ENCODE data around the gene EFNA5.

The EFNA5 gene

DNA sequence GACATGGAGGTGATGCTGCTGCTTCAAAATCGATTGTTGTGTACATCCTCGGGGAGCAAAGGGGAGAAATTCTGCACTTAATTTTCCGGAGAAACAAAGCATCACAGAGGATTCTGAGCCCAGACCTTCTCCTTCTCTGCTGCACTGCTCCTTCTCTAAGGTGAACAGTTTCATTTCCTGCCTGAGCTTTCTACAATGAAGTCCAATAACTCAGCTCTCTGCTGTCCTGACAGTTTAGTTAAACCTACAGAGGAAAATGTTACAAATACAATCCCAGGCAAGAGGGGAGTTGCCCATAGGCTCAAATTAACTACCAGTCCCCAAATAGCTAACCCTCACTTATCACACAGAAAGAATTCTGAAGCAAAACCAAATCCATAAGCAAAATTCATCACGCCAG, 206.3 kb downstream of the EFNA5 start:
- Histone ChIP-seq H3K79me2 (ENCODE audit: insufficient read depth, low read length) (no peaks in the 10 kb centered on the region), H4K20me1 (ENCODE audit: insufficient read depth, low read length) (no peaks in the 10 kb centered on the region), H3K4me1 (ENCODE audit: insufficient read depth, low read length, severe bottlenecking) (peaks cover 92% of the 10 kb centered on the region), H3K27me3 (ENCODE audit: insufficient read depth, low read length) (no peaks in the 10 kb centered on the region), H3K9me3 (ENCODE audit: low read length) (no peaks in the 10 kb centered on the region), H2AFZ (ENCODE audit: low read length) (no peak overlapping the region), H3K9me2 (ENCODE audit: low read depth, low read length) (no peaks in the 10 kb centered on the region), H3K9ac (ENCODE audit: low read length) (peak overlapping the region; percentile 63), H3F3A (ENCODE audit: insufficient read depth, low read length) (no peaks in the 10 kb centered on the region), H3K4me3 (ENCODE audit: low read depth, low read length, poor library complexity, severe bottlenecking) (peak overlapping the region; percentile 43), H3K27ac (ENCODE audit: low read depth, low read length, poor library complexity, severe bottlenecking) (peak overlapping the region; percentile 98), H3K4me2 (ENCODE audit: low read length) (peak overlapping the region; percentile 70), H3K36me3 (ENCODE audit: insufficient read depth, low read length) (no peaks in the 10 kb centered on the region)
- TF ChIP-seq CTCF (IDR thresholded peaks at IDR 0.05; ENCODE audit: low read length) (no peak), EZH2 (IDR thresholded peaks at IDR 0.05; ENCODE audit: borderline replicate concordance, low read length) (no peak)

GRCh38 chr5:107463731-107464130, 207.0 kb downstream of the EFNA5 start:
- no peaks in the 10 kb centered on the region for H4K20me1 ChIP-seq (ENCODE audit: insufficient read depth, low read length)
- H3K27ac ChIP-seq (ENCODE audit: low read depth, low read length, poor library complexity, severe bottlenecking), result peak overlapping the region; percentile 98
- H3K4me2 ChIP-seq (ENCODE audit: low read length), result peak overlapping the region; percentile 70
- H2AFZ ChIP-seq (ENCODE audit: low read length), result no peak overlapping the region
- H3F3A ChIP-seq (ENCODE audit: insufficient read depth, low read length), result no peaks in the 10 kb centered on the region
- TF ChIP-seq CTCF (IDR thresholded peaks at IDR 0.05; ENCODE audit: low read length), result no peak
- TF ChIP-seq EZH2 (IDR thresholded peaks at IDR 0.05; ENCODE audit: borderline replicate concordance, low read length), result no peak
- H3K4me1 ChIP-seq (ENCODE audit: insufficient read depth, low read length, severe bottlenecking), result peaks cover 85% of the 10 kb centered on the region
- no peaks in the 10 kb centered on the region for H3K36me3 ChIP-seq (ENCODE audit: insufficient read depth, low read length)
- H3K9me2 ChIP-seq (ENCODE audit: low read depth, low read length), result no peaks in the 10 kb centered on the region
- no peaks in the 10 kb centered on the region for H3K27me3 ChIP-seq (ENCODE audit: insufficient read depth, low read length)
- no peaks in the 10 kb centered on the region for H3K9me3 ChIP-seq (ENCODE audit: low read length)
- peak overlapping the region; percentile 63 for H3K9ac ChIP-seq (ENCODE audit: low read length)
- H3K79me2 ChIP-seq (ENCODE audit: insufficient read depth, low read length), result no peaks in the 10 kb centered on the region
- no peak overlapping the region for H3K4me3 ChIP-seq (ENCODE audit: low read depth, low read length, poor library complexity, severe bottlenecking)

DNA sequence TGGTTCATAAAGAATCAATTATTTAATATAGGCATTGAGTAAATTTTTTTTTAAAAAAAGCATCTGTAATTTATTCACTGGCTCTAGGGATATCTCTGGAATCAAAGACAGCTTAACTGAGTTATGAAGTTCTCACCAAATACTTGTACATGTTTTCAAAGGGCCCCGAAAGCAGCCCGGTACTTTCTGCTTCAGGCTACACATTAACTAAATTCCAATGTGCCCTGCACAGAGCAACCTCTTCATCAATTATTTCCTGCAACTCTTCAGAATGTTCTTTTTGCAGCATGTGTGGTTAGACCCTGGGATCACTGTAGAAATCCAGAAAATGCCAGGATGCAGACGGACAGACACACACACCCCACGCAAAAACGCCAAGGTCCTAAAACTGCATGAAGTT, 209.0 kb downstream of the EFNA5 start:
- Histone ChIP-seq H3K4me3 (ENCODE audit: low read depth, low read length, poor library complexity, severe bottlenecking) (no peak overlapping the region), H3K9ac (ENCODE audit: low read length) (no peak overlapping the region), H3K9me2 (ENCODE audit: low read depth, low read length) (no peaks in the 10 kb centered on the region), H4K20me1 (ENCODE audit: insufficient read depth, low read length) (no peaks in the 10 kb centered on the region), H3F3A (ENCODE audit: insufficient read depth, low read length) (0 out of 2 replicates have a peak, but pooled peaks cover 3% of the 10 kb centered on the region), H3K4me1 (ENCODE audit: insufficient read depth, low read length, severe bottlenecking) (peaks cover 82% of the 10 kb centered on the region), H3K79me2 (ENCODE audit: insufficient read depth, low read length) (no peaks in the 10 kb centered on the region), H2AFZ (ENCODE audit: low read length) (no peak overlapping the region), H3K27ac (ENCODE audit: low read depth, low read length, poor library complexity, severe bottlenecking) (peak overlapping the region; percentile 98), H3K9me3 (ENCODE audit: low read length) (no peaks in the 10 kb centered on the region), H3K4me2 (ENCODE audit: low read length) (no peak overlapping the region), H3K27me3 (ENCODE audit: insufficient read depth, low read length) (no peaks in the 10 kb centered on the region), H3K36me3 (ENCODE audit: insufficient read depth, low read length) (no peaks in the 10 kb centered on the region)
- TF ChIP-seq EZH2 (IDR thresholded peaks at IDR 0.05; ENCODE audit: borderline replicate concordance, low read length) (no peak), CTCF (IDR thresholded peaks at IDR 0.05; ENCODE audit: low read length) (no peak)

Data from OCI-LY1 (cell line).